ENCODE measurements around the gene MYH2. TPM values are rescaled to one million over a fixed set of nuclear protein-coding genes. Genes with fewer than 3 reads are reported as not detected.

The MYH2 gene
- total and polyA plus RNA-seq, 2 donors (not counting 3 experiments of a cell fraction or from before 2014, with no cell fraction given): not detected

- H3K4me1 ChIP-seq (ENCODE audit: control insufficient read depth, extremely low read depth, insufficient read depth, low read length): no peaks in the 10 kb centered on the region
- no TSS peak for BruUV-seq (replicated peaks)
- TF ChIP-seq MYC (IDR thresholded peaks at IDR 0.05; ENCODE audit: low read depth, low read length): no peak
- TF ChIP-seq POLR2A (IDR thresholded peaks at IDR 0.05; ENCODE audit: low read depth, low read length): no peak
- TF ChIP-seq CTCF (IDR thresholded peaks at IDR 0.05; ENCODE audit: extremely low read depth in 1 of 2, insufficient read depth in 1 of 2, low read depth in 1 of 2, low read length in 2 of 2): no peak
- TF ChIP-seq JUN (IDR thresholded peaks at IDR 0.05; ENCODE audit: borderline replicate concordance, insufficient read depth, insufficient read length, low read depth): no peak
- TF ChIP-seq EZH2 (IDR thresholded peaks at IDR 0.05; ENCODE audit: borderline replicate concordance, low read depth, low read length, severe bottlenecking): no peak
- no peak for TF ChIP-seq FOS (IDR thresholded peaks at IDR 0.05; ENCODE audit: borderline replicate concordance, insufficient read depth, low read length)
- TF ChIP-seq POLR2AphosphoS5 (IDR thresholded peaks at IDR 0.05; ENCODE audit: insufficient read depth, low read depth, low read length): no peak
- TF ChIP-seq MAX (IDR thresholded peaks at IDR 0.05; ENCODE audit: insufficient read depth, insufficient read length): no peak
- no peak for TF ChIP-seq GATA2 (IDR thresholded peaks at IDR 0.05; ENCODE audit: insufficient read depth, insufficient read length, low read depth, low read length)
- H3K9me3 ChIP-seq (replicated peaks; ENCODE audit: control insufficient read depth, insufficient read depth, low read length): no peaks in the 10 kb centered on the region
- H4K20me1 ChIP-seq (replicated peaks; ENCODE audit: control insufficient read depth, extremely low read depth, insufficient read depth, low read length): no peaks in the 10 kb centered on the region
- H3K4me2 ChIP-seq (ENCODE audit: insufficient read depth, low read length): no peak overlapping the region
- H3K27me3 ChIP-seq (ENCODE audit: control insufficient read depth in 2 of 2, insufficient read depth in 2 of 2, low read length in 2 of 2): no peaks in the 10 kb centered on the region
- H3K36me3 ChIP-seq (ENCODE audit: control insufficient read depth in 2 of 2, extremely low read depth in 1 of 2, insufficient read depth in 2 of 2, low read length in 2 of 2): no peaks in the 10 kb centered on the region
- H3K9me1 ChIP-seq (replicated peaks; ENCODE audit: control insufficient read depth, extremely low read depth, insufficient read depth, low read length): no peaks in the 10 kb centered on the region
- FAIRE-seq (no peak), DNase-seq (ENCODE audit: low read depth, low spot score) (no peak)
- intact Hi-C loops (cut with micrococcal nuclease) (no loop called here), dilution Hi-C loops (cut with MboI; ENCODE audit: extremely low pct_ligation_motif_present, low sequenced_read_pairs) (no loop called here)
- ChIA-PET CTCF (no interaction called here), POLR2A (no interaction called here)
- H3K27ac ChIP-seq (ENCODE audit: insufficient read depth, low read depth, low read length): no peak overlapping the region
- H2AFZ ChIP-seq (ENCODE audit: low read depth, low read length): no peak overlapping the region
- H3K9ac ChIP-seq (replicated peaks; ENCODE audit: extremely low read depth, insufficient read depth, low read length): no peak overlapping the region
- no peak overlapping the region for H3K4me3 ChIP-seq (replicated peaks in 1 of 3; ENCODE audit: insufficient read depth in 1 of 3, low read depth in 1 of 3, low read length in 3 of 3)
- H3K79me2 ChIP-seq (ENCODE audit: control insufficient read depth, insufficient read depth, low read length): no peaks in the 10 kb centered on the region
Observed at GRCh38 chr17:10526517-10526916, 22.9 kb downstream of the MYH2 start.
